HEK293 (cell line): ENCODE results near the gene ERO1B.

Experiments
- CTCF ChIA-PET: fragments of 350-600 bp; formaldehyde crosslinking; extraction: SDS; loops from one replicate; lab custom pipeline; 2021; ENCODE audit warnings: antibody characterized with exemption; lab: Yijun Ruan, JAX
- POLR2A ChIA-PET: fragments of 300-600 bp; formaldehyde crosslinking; extraction: SDS; loops from one replicate; lab custom pipeline; 2020; ENCODE audit warnings: antibody characterized with exemption, inconsistent platforms; lab: Yijun Ruan, JAX
- H3K27ac ChIP-seq: fragments of 200-500 bp; sonication (Bioruptor generic); 2 replicates; pipeline ENCODE4 v1.5.1; 2014; ENCODE audit warnings: low read depth, low read length, control low read depth, inconsistent platforms; ENCODE audit errors: extremely low read depth
- H3K36me3 ChIP-seq, 2 experiments: fragments of 200-500 bp in 1 of 2; sonication (Bioruptor generic) in 1 of 2; 1 replicate in 1 of 2; 2 replicates in 1 of 2; pipeline ENCODE4 v1.5.1; 2014 to 2017; ENCODE audit warnings: inconsistent platforms in 2 of 2, low read length in 2 of 2; ENCODE audit not compliant: control insufficient read depth in 2 of 2, insufficient read depth in 1 of 2
- H3K4me1 ChIP-seq: fragments of 200-500 bp; sonication (Bioruptor generic); 2 replicates; pipeline ENCODE4 v1.5.1; 2014; ENCODE audit warnings: mild to moderate bottlenecking, low read length, inconsistent platforms; ENCODE audit not compliant: control insufficient read depth, insufficient read depth
- H3K4me3 ChIP-seq: 2 replicates; pipeline ENCODE4 v1.5.1; 2011; ENCODE audit warnings: low read depth, mild to moderate bottlenecking, control low read depth, low read length, moderate library complexity
- H3K9me3 ChIP-seq: fragments of 200-500 bp; sonication (Bioruptor generic); 2 replicates; pipeline ENCODE4 v1.5.1; 2014; ENCODE audit warnings: low read depth, low read length, inconsistent platforms; ENCODE audit not compliant: control insufficient read depth, insufficient read depth
- ATF2 ChIP-seq: fragments of 450-650 bp; formaldehyde crosslinking; IDR thresholded peaks from 2 replicates; pipeline ENCODE4 v1.5.1; 2016; ENCODE audit warnings: missing biosample characterization, missing genetic modification characterization, low read depth
- OSR2 ChIP-seq: fragments of 450-650 bp; formaldehyde crosslinking; IDR thresholded peaks from 2 replicates; pipeline ENCODE4 v1.5.1; 2016; ENCODE audit warnings: missing biosample characterization, missing genetic modification characterization
- OVOL3 ChIP-seq: fragments of 450-650 bp; formaldehyde crosslinking; IDR thresholded peaks from 2 replicates; pipeline ENCODE4 v1.5.1; 2016; ENCODE audit warnings: missing biosample characterization, missing genetic modification characterization
- PRDM1 ChIP-seq: fragments of 450-650 bp; formaldehyde crosslinking; IDR thresholded peaks from 2 replicates; pipeline ENCODE4; 2016; ENCODE audit warnings: missing biosample characterization, missing genetic modification characterization
- SALL2 ChIP-seq: fragments of 450-650 bp; formaldehyde crosslinking; IDR thresholded peaks from 2 replicates; pipeline ENCODE4 v1.5.0; 2017; ENCODE audit warnings: missing biosample characterization, mild to moderate bottlenecking, missing genetic modification characterization, borderline replicate concordance
- TCF7L2 ChIP-seq: IDR thresholded peaks from 2 replicates; pipeline ENCODE4 v1.6.1; 2011; ENCODE audit warnings: low read depth, mild to moderate bottlenecking, inconsistent platforms, low read length, moderate library complexity, borderline replicate concordance
- TSHZ1 ChIP-seq: fragments of 450-650 bp; formaldehyde crosslinking; IDR thresholded peaks from 2 replicates; pipeline ENCODE4 v1.5.1; 2016; ENCODE audit warnings: missing biosample characterization, missing genetic modification characterization, borderline replicate concordance
- ZEB2 ChIP-seq: fragments of 450-650 bp; formaldehyde crosslinking; IDR thresholded peaks from 2 replicates; pipeline ENCODE4 v1.5.1; 2016; ENCODE audit warnings: missing biosample characterization, missing genetic modification characterization
- ZNF19 ChIP-seq: fragments of 450-650 bp; formaldehyde crosslinking; IDR thresholded peaks from 2 replicates; pipeline ENCODE4; 2016; ENCODE audit warnings: missing biosample characterization, missing genetic modification characterization, low read depth
- ZNF214 ChIP-seq: fragments of 450-650 bp; formaldehyde crosslinking; IDR thresholded peaks from 2 replicates; pipeline ENCODE4 v1.5.1; 2017; ENCODE audit warnings: missing biosample characterization, mild to moderate bottlenecking, missing genetic modification characterization, borderline replicate concordance
- ZNF221 ChIP-seq: fragments of 450-650 bp; formaldehyde crosslinking; IDR thresholded peaks from 2 replicates; pipeline ENCODE4 v1.5.1; 2017; ENCODE audit warnings: missing biosample characterization, missing genetic modification characterization, borderline replicate concordance
- ZNF248 ChIP-seq: fragments of 450-650 bp; formaldehyde crosslinking; IDR thresholded peaks from 2 replicates; pipeline ENCODE4 v1.5.1; 2017; ENCODE audit warnings: missing biosample characterization, missing genetic modification characterization
- ZNF324 ChIP-seq: fragments of 450-650 bp; formaldehyde crosslinking; IDR thresholded peaks from 2 replicates; pipeline ENCODE4 v1.5.1; 2016; ENCODE audit warnings: missing biosample characterization, missing genetic modification characterization
- ZNF354C ChIP-seq: fragments of 450-650 bp; formaldehyde crosslinking; IDR thresholded peaks from 2 replicates; pipeline ENCODE4 v1.5.1; 2016; ENCODE audit warnings: missing biosample characterization, missing genetic modification characterization, low read depth, borderline replicate concordance
- ZNF362 ChIP-seq: fragments of 450-650 bp; formaldehyde crosslinking; IDR thresholded peaks from 2 replicates; pipeline ENCODE4 v1.5.1; 2016; ENCODE audit warnings: missing biosample characterization, missing genetic modification characterization
- ZNF394 ChIP-seq: fragments of 450-650 bp; formaldehyde crosslinking; IDR thresholded peaks from 2 replicates; pipeline ENCODE4 v1.5.1; 2016; ENCODE audit warnings: missing biosample characterization, missing genetic modification characterization, mild to moderate bottlenecking, moderate library complexity, borderline replicate concordance
- ZNF423 ChIP-seq: fragments of 450-650 bp; formaldehyde crosslinking; IDR thresholded peaks from 2 replicates; pipeline ENCODE4 v1.5.1; 2016; ENCODE audit warnings: missing biosample characterization, missing genetic modification characterization
- ZNF529 ChIP-seq: fragments of 450-650 bp; formaldehyde crosslinking; IDR thresholded peaks from 2 replicates; pipeline ENCODE4 v1.5.1; 2017; ENCODE audit warnings: missing genetic modification characterization, missing biosample characterization; ENCODE audit not compliant: insufficient replicate concordance
- ZNF530 ChIP-seq: fragments of 450-650 bp; formaldehyde crosslinking; IDR thresholded peaks from 2 replicates; pipeline ENCODE4 v1.5.1; 2016; ENCODE audit warnings: low read depth, missing biosample characterization, missing genetic modification characterization
- ZNF560 ChIP-seq: fragments of 450-650 bp; formaldehyde crosslinking; IDR thresholded peaks from 2 replicates; pipeline ENCODE4 v1.5.1; 2017; ENCODE audit warnings: missing biosample characterization, missing genetic modification characterization, borderline replicate concordance
- ZNF561 ChIP-seq: fragments of 450-650 bp; IDR thresholded peaks from 2 replicates; pipeline ENCODE4 v1.5.1; 2018; ENCODE audit warnings: missing biosample characterization, missing genetic modification characterization, borderline replicate concordance
- ZNF571 ChIP-seq: fragments of 450-650 bp; formaldehyde crosslinking; IDR thresholded peaks from 2 replicates; pipeline ENCODE4 v1.5.0; 2017; ENCODE audit warnings: missing biosample characterization, missing genetic modification characterization
- ZNF610 ChIP-seq: fragments of 450-650 bp; formaldehyde crosslinking; IDR thresholded peaks from 2 replicates; pipeline ENCODE4 v1.5.1; 2016; ENCODE audit warnings: missing biosample characterization, missing genetic modification characterization, borderline replicate concordance
- ZNF624 ChIP-seq: fragments of 450-650 bp; formaldehyde crosslinking; IDR thresholded peaks from 2 replicates; pipeline ENCODE4 v1.5.1; 2017; ENCODE audit warnings: missing biosample characterization, missing genetic modification characterization
- ZNF76 ChIP-seq: fragments of 450-650 bp; formaldehyde crosslinking; IDR thresholded peaks from 2 replicates; pipeline ENCODE4; 2016; ENCODE audit warnings: low read depth, missing biosample characterization, missing genetic modification characterization, borderline replicate concordance
- ZNF791 ChIP-seq: fragments of 450-650 bp; formaldehyde crosslinking; IDR thresholded peaks from 2 replicates; pipeline ENCODE4 v1.5.1; 2016; ENCODE audit warnings: missing biosample characterization, missing genetic modification characterization

The ERO1B gene

GRCh38 chr1:236239092-236239585, 42.6 kb downstream of the ERO1B start:
- CTCF ChIA-PET: interaction anchor here (0.8 kb wide), 1 partner anchor 281 kb away, joined by 4 read pairs; no protein-coding TSS in a partner anchor
- Histone ChIP-seq H3K4me3 (no peak overlapping the region), H3K4me1 (no peaks in the 10 kb centered on the region), H3K36me3 (peaks cover 4 to 7% of the 10 kb centered on the region in 2 experiments; a peak in 2 of 3 replicates), H3K27ac (no peak overlapping the region)
- TF ChIP-seq TCF7L2: no peak
- no peak for TF ChIP-seq OSR2 (tag by site-specific recombination)
- no peak for TF ChIP-seq ZNF19
- no peak for TF ChIP-seq ZNF324 (tag by site-specific recombination)
- TF ChIP-seq ZNF791 (tag by site-specific recombination): no peak
- no peak for TF ChIP-seq SALL2 (tag by site-specific recombination)
- TF ChIP-seq ZNF560 (tag by site-specific recombination): no peak
- no peak for TF ChIP-seq ZNF529 (tag by site-specific recombination)
- no peak for TF ChIP-seq ZNF354C (tag by site-specific recombination)
- TF ChIP-seq ZNF561 (tag by site-specific recombination): no peak
- no peak for TF ChIP-seq ZNF624 (tag by site-specific recombination)
- TF ChIP-seq ZNF214 (tag by site-specific recombination): no peak
- TF ChIP-seq ZNF423 (tag by site-specific recombination): no peak
- TF ChIP-seq ZNF610 (tag by site-specific recombination): no peak
- no peak for TF ChIP-seq ATF2 (tag by site-specific recombination)
- TF ChIP-seq, all 188 proteins: peak for 0
- POLR2A ChIA-PET: interaction anchor here (0.6 to 0.8 kb wide), 2 partner anchors 10 to 43 kb away, joined by 3 read pairs; partner anchors contain the start of gene ERO1B
- H3K9me3 ChIP-seq: no peaks in the 10 kb centered on the region

GRCh38 chr1:236235116-236235515, 46.6 kb downstream of the ERO1B start:
- H3K36me3 ChIP-seq: peaks cover 0 to 7% of the 10 kb centered on the region in 2 experiments; a peak in 2 of 3 replicates
- TF ChIP-seq PRDM1: no peak
- no peak for TF ChIP-seq ZNF530 (tag by site-specific recombination)
- no peaks in the 10 kb centered on the region for H3K9me3 ChIP-seq
- no peak overlapping the region for H3K4me3 ChIP-seq
- no peak overlapping the region for H3K27ac ChIP-seq
- no peaks in the 10 kb centered on the region for H3K4me1 ChIP-seq
- ChIA-PET POLR2A (no interaction called here), CTCF (no interaction called here)

GRCh38 chr1:236228411-236228810, 53.3 kb downstream of the ERO1B start:
- ChIA-PET POLR2A (no interaction called here), CTCF (no interaction called here)
- Histone ChIP-seq H3K27ac (no peak overlapping the region), H3K9me3 (no peaks in the 10 kb centered on the region), H3K4me3 (no peak overlapping the region), H3K36me3 (peaks cover 17 to 20% of the 10 kb centered on the region in 2 experiments), H3K4me1 (no peaks in the 10 kb centered on the region)
- no peak for TF ChIP-seq ZNF76 (tag by site-specific recombination)
- TF ChIP-seq ZEB2: no peak
- no peak for TF ChIP-seq ZNF571 (tag by site-specific recombination)
- no peak for TF ChIP-seq ZNF362 (tag by site-specific recombination)
- no peak for TF ChIP-seq TSHZ1
- TF ChIP-seq ZNF394 (tag by site-specific recombination): no peak
- no peak for TF ChIP-seq ZNF423 (tag by site-specific recombination)
- no peak for TF ChIP-seq OVOL3 (tag by site-specific recombination)
- TF ChIP-seq ZNF248 (tag by site-specific recombination): no peak
- no peak for TF ChIP-seq ZNF221
